ENCODE measurements around the gene UGGT2.
A peak's percentile ranks its signal among the peaks of the same experiment; 100 is the strongest.
"Not testable (repeated sequence)": the region's sequence is repeated elsewhere in the genome, so short reads cannot be mapped to it uniquely, and the experiment has no call there.

Gene UGGT2

DNA sequence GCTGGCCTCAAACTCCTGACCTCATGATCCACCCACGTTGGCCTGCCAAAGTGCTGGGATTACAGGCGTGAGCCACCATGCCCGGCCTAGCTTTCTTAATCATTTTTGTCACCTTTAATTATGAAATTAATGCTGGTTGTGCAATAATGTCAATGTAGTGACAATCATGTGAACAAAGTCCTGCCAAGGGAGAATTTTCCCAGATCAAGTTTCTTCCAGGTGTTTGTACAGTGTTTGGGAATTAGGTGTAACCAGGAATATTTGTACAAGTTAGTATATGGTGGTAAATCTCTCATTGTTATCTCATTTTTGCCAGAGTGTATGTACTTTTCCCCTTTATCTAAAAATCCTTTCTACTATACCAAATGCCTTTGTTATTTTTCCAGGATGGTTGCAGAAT is 171.1 kb downstream of the UGGT2 start:
- no peak for DNase-seq (ENCODE audit: low read depth)

DNA sequence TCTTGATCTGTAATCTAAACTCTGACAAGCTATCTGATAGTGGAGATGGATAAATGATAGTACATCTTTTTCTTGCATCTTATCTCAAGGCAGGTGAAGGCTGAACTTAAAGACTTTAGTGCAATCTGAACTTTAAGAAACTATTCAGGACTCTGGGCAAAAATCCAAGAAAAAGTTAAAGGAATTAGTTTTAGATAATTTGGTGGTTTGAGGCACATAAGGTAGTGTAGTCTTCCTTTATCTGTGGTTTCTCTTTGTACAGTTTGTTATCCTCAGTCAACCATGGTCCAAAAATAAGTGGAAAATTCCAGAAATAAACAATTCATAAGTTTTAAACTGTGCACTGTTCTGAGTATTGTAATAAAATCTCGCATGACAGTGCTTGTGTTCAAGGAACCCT is 172.9 kb downstream of the UGGT2 start:
- DNase-seq (ENCODE audit: low read depth), result no peak

DNA sequence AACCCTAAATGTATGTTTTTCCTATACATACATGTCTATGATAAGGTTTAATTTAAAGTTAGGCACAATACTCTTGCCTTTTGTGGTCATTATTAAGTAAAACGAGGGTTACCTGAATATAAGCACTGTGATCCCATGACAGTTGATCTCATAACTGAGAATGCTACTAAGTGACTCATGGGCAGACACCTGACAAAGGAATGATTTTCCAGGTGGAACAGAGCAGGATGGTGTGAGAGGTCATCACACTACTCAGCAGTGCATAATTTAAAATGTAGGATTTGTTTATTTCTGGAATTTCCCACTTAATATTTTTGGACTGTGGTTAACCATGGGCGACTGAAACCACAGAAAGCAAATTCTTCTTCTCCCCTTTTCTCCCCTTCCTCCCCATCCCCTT is 178.9 kb downstream of the UGGT2 start:
- no peak for DNase-seq (ENCODE audit: low read depth)

DNA sequence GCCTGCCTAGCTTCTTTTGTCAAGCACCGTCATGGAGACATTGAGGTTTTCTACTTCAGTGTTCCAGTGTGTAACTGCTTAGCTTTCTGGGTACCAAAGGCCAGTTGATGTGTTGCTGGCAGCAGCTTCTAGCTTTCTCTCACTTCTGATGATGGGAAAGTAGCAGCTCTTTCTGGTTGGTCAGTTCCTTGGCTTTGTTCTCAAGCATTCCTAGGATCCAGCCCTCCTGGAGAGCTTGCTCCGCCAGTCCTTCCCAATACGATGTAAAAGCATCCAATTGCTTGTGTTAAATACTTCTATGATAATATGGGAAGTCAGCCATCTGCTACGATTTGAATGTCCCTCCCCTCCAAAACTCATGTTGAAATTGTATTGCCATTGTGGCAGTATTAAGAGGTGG is 182.8 kb downstream of the UGGT2 start:
- no peak for DNase-seq (ENCODE audit: low read depth)

DNA sequence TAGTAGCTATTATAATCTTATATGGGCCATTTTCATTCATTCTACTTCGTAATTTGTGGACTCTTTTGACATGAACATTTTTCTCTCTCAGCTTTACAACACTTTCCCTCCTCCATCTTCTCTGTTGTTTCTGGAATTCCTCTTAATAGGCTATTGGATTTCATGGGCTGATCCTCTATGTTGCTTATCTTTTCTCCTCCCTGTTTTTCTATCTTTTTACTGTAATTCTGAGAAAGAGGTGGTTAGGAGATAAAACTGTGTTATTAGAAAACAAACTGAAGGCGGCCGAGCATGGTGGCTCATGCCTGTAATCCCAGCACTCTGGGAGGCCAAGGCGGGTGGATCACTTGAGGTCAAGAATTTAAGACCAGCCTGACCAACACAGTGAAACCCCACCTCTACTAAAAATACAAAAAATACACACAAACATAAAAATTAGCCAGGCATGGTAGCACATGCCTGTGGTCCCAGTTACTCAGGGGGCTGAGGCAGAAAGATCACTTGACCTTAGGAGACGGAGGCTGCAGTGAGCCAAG is 188.1 kb downstream of the UGGT2 start:
- no peak for DNase-seq (ENCODE audit: low read depth)

DNA sequence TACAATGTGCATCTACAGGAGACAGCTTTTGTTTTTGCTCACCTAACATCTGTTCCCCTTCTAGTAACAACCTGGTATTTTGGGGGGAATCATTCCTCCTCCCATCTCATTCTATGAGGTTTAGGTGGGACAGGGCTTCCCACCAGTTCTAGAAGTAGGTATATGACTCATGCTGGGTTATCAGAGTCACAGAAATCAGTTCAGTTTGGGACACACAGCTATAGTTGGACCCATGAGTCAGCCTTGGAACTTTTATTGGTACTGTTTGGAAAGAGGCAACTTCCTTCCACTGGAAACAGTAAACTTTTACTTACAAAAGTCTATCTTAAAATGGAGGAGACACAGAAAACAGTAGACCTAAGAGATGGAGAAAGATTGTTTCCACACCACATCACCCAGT is 190.8 kb downstream of the UGGT2 start:
- DNase-seq (ENCODE audit: low read depth), result no peak

DNA sequence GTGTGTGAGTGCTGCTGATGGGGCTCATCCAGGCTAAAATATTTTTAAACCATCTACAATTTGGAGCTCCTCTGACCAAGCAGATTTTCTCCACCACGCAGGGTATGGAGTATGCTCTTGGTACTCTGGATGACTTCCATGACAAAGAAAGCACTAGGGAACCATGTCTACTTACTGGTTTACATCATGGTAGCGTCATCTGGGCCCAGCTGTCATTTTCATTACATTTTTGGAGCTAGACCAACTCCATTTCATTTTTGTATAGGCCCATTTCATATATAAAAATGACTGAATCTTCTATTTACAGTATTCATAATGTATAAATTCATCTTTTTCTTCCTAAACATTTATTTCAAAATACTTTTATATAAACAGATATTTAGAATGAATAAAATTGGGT is 191.9 kb downstream of the UGGT2 start:
- DNase-seq (ENCODE audit: low read depth), result no peak

DNA sequence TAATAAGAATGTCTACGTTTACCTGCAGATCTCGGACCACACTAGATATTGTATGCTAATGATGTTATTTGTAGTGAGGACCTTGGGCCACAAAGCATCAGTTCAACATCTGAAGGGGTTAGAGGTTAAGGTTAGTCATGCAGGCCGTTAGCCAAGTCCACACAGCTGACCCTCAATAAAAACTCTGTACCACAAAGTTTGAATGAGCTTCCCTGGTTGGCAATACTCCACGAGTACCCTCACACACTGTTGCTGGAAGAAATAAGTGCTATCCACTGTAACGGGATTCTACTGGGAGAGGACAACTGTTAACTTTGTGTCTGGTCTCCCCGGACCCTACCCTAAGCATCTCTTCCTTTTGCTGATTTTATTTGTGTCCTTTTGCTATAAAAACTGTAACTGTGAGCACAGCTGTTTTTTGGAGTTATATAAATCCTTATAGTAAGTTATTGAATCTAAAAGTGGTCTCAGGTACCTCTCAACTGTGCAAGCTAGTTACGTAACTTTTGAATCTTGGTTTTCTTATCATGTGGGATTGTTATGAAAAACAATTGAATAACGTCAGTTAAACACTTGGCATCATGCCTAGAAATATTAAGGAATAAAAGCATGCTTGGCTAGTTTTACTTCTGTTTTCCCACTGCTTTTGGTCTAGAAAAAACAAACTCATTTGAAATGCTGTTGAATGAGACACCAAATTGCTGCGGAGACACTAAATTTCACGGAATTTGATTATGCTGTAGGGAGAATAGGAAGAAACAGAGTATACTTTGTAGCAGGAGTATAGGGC is 194.7 kb downstream of the UGGT2 start:
- DNase-seq (ENCODE audit: low read depth), result no peak

DNA sequence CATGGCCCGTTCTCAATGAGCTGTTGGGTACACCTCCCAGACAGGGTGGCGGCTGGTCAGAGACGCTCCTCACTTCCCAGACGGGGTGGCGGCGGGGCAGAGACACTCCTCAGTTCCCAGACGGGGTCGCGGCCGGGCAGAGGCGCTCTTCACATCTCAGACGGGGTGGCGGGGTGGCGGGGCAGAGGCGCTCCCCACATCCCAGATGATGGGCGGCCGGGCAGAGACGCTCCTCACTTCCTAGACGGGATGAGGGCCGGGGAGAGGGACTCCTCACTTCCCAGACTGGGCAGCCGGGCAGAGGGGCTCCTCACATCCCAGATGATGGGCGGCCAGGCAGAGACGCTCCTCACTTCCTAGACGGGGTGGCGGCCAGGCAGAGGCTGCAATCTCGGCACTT is 207.5 kb downstream of the UGGT2 start:
- DNase-seq (ENCODE audit: low read depth), result not testable (repeated sequence)

DNA sequence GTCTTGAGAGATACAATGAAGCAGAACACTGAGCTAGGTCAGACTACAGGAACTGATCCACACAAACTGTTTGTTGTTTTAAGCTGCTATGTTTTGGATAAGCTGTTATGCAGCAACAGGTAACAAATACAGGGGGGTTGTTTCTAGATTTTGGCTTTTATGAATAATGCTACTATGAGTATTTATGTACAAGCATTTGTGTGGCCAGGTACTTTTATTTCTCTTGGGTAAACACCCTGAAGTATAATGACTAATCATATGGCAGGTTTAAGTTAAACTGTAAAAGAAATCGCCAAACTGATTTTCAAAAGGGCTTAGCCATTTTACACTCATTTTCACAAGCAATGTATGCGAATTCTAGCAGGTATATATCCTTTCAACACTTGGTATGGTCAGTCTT is 210.3 kb downstream of the UGGT2 start:
- no peak for DNase-seq (ENCODE audit: low read depth)

DNA sequence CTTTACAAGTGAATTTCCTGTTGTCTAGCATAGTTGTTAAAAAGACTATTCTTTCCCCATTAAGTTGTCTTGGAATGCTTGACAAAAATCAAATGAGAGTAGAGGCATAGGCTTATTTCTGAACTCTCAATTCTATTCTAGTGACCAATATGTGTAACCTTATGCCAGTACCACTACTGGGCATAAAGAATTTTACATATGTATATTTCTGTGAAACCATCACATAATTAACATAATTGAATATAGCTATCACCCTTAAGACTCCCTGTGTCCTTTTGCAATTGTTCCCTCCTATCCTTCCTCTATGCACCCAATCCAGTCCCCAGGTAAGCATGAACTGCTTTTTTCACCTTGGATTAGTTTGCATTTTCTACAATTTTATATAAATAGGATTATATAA is 211.3 kb downstream of the UGGT2 start:
- DNase-seq (ENCODE audit: low read depth), result no peak

DNA sequence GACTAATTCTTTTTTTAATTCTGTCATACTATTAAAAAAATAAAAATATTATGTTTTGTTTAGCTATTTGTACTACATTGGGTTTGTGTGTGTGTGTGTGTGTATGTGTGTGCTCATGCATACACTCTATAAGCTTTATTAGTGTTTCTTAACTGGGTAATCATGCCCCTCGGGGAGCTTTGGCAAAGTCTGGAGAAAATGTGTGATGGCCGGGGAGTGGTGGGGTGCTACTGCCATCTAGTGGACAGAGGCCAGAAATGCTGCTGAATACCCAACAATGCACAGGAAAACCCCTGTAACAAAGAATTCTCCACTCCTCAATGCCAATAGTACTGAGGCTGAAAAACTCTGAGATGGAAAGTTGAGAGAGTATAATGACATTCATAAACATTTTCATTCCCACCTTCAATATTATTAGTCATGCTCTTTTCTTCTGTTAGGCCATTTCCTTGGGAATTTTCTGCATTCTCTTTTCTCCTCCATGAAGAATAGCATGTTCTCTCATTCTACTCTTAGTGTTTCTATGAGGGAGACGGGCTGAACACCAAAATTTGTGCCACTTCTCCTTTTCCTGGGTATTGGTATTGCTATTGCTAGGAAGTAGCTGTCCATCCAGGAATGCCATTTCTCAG is 219.0 kb downstream of the UGGT2 start:
- peak; percentile 35 for DNase-seq (ENCODE audit: low read depth)

DNA sequence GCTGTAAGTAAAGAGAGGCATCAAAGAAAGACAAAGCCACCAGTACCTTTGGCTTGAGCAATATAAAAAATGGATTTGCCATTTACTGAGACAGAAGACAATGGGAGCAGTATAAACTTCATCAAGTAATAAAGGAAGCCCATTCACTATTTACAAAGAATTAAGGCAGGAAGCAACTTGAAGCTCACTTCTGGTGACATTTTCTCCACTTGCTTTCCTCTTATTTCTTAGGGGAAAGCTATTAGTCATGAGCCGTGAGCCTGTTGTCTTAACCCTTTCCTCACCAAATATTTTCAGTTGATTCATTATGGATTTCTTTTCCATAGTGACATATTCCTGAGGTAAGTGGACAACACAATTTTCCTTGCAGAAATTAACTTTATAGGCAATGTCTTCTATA is 219.5 kb downstream of the UGGT2 start:
- no peak for DNase-seq (ENCODE audit: low read depth)

DNA sequence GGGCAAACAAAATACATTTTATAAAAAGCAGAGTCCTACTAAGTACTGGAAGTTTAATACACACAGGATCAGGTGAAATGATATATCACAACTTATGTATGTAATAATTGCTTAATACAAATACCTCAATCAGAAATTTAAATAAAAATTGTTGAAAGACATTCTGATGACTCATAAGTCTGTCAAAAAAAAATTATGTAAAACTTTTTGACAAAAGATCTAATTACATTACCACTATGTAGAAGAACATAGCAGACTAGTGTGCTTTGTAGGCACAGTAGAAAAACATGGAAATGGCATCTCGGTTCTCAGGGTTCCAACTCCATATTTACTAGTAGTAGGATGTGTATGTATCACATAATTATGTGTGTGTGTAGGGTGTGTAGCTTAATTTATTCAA is 220.1 kb downstream of the UGGT2 start:
- DNase-seq (ENCODE audit: low read depth), result no peak

DNA sequence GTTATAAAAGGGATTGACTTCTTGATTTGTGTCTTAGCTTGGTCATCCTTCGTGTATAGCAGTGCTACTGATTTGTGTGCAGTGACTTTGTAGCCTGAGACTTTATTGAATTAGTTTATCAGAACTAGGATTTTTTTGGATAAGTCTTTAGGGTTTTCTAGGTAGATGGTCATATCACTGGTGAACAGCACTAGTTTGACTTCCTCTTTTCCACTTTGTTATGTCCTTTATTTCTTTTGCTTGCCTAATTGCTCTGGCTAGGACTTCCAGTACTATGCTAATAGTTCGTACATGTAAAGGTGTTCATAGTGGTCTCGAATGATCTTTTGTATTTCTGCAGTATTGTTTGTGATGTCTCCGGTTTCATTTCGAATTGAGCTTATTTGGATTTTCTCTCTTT is 230.9 kb downstream of the UGGT2 start:
- DNase-seq (ENCODE audit: low read depth), result no peak

DNA sequence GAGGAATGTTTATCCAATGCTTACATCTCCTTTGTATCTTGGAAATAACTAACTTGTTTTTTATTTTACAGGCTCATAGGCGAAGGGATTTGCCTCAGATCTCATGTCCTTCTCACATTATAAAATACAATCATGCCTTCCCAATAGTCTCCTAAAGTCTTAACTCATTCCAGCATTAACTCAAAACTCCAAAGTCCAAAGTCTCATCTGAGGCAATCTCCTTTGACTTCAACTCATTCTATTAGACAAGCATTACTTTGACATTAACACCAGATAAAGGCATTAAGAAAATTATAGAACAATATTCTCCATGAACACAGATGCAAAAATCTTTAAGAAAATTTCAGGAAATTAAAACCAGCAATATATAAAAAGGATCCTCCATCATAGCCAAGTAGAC is 238.7 kb downstream of the UGGT2 start:
- no peak for DNase-seq (ENCODE audit: low read depth)

DNA sequence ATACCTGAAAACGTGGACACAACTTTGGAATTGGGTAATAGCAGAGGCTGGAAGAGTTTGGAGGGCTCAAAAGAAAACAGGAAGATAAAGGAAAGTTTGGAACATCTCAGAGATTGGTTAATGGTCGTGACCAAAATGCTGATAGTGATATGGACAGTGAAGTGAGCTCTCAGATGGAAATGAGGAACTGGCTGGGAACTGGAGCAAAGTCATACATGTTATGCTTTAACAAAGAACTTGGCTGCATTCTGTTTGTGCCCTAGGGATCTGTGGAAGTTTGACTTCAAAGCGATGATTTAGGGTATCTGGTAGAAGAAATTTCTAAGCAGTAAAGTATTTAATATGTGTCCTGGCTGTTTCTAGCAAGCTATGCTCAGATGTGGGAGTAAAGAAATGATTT is 240.1 kb downstream of the UGGT2 start:
- no peak for DNase-seq (ENCODE audit: low read depth)

DNA sequence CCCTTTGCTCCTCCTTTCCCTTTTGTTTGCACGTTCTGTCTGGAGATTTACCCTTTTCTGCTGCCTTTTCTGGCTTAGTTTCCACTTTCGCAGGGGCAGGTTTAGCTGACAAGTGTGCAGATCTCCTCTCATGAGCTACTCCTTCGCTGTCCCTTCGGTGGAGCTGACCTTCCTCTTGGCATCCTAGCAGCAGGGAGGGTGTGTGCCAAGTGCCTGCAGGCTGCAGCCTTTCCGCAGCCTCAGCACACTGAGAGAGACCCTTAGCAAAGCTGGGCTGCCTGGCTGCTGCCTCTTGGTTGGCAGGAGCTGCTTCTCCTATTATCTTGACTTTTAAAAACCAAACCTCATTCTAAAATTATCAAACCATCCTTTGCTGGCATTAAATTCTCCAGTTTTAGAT is 243.8 kb downstream of the UGGT2 start:
- no peak for DNase-seq (ENCODE audit: low read depth)

DNA sequence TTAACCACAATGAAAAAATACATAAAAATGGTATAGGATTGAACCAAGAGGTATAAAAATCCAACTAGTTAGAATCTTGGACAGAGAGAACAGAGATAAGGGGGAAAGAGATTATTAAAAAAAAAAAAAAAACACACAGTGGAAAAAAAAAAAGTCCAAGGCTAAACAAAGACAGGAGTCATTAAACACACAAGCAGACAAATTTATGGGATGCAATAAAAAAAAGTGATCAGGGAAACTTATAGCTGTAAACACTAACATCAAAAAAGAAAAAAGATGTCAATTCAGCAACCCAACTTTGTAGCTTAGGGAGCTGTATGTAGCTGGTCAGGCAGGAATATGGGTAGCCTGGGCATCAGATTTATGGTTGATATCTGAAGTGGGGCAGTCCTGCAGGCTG is 247.3 kb downstream of the UGGT2 start:
- no peak for DNase-seq (ENCODE audit: low read depth)

DNA sequence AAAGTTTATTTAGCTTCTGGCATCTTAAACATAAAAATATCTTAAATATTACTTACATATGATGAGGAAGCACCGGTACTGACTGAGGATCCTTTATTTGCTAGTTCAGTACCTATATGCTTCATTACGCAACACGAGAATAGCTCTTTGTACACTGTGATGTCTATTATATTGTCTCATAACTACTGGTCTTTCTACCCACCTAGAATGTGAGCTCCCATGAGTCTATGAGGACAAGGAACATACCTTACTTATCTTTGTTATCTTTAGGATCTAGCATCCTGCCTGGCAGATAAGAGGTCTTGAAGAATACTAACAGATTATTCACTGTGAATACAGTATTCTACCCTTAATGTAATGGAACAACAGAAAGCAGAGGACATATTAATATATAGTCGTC is 251.4 kb downstream of the UGGT2 start:
- no peak for DNase-seq (ENCODE audit: low read depth)

DNA sequence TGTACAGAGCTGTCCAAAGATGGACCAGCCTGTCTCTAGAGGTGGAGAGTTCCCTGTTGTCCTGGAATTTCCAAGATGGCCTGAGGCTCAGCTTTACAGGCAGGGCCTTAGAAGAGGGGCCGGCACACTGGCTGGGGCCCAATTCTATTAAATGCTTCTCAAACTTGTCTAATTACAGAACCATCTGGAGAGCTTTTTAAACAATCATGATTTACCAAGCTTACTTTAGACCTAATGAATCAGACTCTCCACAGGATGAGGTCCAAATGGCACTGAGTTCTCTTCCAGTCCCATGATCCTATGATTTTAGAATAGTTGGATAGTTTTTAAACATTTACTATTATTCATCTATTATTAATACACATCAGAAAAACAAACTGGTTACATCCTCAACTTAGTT is 252.8 kb downstream of the UGGT2 start:
- no peak for DNase-seq (ENCODE audit: low read depth)

DNA sequence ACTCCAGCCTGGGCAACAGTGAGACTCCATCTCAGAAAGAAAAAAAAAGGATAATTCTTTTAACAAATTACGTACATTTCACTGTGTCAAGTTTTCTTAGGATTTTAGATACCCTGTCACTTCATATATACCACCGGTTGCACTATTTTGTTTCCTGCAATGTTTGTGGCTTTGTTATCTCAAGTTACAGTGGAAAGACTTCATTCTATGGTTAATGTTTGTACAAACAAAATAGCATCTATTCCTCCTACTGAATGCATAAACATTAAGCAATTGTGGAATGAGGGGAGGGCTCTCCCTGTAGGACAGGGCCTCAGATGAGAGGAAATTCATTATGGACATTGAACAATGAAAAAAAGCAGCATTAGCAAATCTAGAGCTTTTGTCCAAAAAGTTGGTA is 256.2 kb downstream of the UGGT2 start:
- no peak for DNase-seq (ENCODE audit: low read depth)

DNA sequence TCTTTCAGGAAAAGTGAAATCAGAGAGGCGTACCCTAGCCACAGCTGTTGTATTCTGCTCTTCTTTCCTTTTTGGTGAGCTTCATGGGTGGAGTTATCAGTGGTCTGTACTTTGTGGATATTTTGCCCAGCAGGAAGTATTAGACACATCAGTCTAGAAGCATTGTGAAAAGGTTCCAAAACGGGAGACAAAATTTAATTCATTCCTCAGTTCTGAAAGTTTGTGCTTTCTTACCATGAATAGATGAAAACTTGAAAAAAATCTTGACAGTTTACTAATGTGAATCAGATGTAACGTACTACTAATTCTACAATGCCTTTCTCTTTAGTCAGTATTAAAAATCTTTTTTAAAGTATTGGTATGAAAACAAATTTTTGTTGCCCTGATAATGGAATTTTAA is 259.4 kb downstream of the UGGT2 start:
- no peak for DNase-seq (ENCODE audit: low read depth)

DNA sequence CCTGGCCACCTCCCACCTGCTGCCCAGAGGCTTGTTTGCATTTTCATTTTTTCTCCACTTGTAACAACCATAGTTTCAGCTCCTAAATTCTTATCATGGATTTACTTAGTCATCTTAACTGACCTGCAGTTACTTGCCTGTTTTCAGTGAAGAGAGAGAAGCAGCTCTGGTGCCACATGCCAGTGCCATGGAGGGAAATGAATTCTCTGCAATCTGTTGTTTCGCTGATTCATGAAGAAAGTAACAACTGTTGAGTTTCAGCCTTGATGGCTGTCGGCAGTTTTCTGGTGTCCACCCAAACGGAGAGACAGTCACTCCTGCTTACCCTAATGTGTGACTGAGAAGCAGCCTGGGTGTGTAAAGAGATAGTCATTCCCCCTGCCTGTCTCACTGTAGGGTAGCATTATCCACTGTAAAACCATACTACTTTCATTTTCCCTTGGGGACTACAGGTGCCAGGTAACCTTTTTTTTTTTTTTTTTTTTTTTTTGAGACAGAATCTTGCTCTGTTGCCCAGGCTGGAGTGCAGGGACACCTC is 260.1 kb downstream of the UGGT2 start:
- no peak for DNase-seq (ENCODE audit: low read depth)
